LNCaP clone FGC (cell line): ENCODE results near the gene TRIM24.

Experiments
- DNase-seq: peaks from one replicate; pipeline ENCODE4 v3.0.0-alpha.2; 2011; ENCODE audit warnings: low read depth
- H3K4me3 ChIP-seq: 2 replicates; pipeline ENCODE4 v1.5.1; 2011; ENCODE audit warnings: mild to moderate bottlenecking, low read depth, low read length, control low read depth
- TF ChIP-seq, protein P1 (sequence below): IDR thresholded peaks from 2 replicates; pipeline ENCODE4 v1.5.1; 2012; ENCODE audit warnings: mild to moderate bottlenecking; ENCODE audit not compliant: control insufficient read depth, insufficient read depth; ENCODE audit errors: extremely low read depth

TRIM24 gene

DNA sequence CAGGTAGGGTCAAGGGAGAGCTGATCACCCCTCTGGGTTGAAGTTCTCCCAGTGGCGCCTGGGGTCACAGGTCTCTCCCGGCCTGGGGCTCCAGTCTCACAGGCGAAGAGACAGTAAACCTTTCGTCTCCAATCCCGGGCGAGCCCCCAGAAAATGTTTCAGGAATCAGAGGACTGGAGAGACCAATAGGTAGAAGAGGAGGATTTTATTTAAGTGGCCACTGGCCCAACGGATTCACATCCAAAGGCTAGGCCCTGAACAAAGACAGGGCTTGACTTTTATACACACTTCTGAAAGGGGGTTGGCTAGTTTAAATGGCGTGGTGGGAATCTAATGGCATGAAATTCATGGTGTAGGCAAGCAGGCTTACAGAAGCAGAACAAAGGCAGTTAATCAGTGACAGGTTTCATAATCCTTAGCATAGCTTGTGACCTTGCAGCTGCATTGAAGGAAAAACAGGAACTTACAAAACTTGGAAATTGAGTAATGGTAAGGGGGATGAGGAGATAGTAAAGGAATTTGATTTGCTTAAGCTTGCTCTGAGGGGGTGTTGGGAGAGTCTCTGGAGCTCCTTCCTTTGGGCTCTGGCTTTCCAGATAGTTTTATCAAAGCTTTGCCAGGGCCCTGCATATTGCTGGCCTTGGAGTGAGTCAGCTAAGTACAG, 105.5 kb downstream of the TRIM24 start:
- TF ChIP-seq, protein P1, sequence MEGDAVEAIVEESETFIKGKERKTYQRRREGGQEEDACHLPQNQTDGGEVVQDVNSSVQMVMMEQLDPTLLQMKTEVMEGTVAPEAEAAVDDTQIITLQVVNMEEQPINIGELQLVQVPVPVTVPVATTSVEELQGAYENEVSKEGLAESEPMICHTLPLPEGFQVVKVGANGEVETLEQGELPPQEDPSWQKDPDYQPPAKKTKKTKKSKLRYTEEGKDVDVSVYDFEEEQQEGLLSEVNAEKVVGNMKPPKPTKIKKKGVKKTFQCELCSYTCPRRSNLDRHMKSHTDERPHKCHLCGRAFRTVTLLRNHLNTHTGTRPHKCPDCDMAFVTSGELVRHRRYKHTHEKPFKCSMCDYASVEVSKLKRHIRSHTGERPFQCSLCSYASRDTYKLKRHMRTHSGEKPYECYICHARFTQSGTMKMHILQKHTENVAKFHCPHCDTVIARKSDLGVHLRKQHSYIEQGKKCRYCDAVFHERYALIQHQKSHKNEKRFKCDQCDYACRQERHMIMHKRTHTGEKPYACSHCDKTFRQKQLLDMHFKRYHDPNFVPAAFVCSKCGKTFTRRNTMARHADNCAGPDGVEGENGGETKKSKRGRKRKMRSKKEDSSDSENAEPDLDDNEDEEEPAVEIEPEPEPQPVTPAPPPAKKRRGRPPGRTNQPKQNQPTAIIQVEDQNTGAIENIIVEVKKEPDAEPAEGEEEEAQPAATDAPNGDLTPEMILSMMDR, result no peak

DNA sequence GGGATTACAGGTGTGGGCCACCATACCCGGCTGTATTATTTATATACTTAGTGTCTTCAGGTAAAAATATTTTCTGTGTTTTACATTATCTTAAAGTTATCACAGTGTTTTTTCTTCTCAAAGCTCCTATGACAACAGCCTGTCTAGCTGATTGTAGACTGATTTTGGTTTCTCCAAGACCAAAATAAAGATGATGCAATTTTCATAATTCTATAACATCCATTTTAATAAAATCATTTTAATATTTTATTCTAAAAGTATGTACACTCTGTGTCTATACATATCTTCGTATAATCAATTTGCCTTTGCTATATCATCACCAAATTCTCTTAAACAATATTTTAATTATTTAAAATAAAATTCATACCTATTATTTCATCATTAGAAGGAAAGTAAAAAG, 108.6 kb downstream of the TRIM24 start:
- DNase-seq, result no peak
- TF ChIP-seq, protein P1, result no peak
- no peak overlapping the region for H3K4me3 ChIP-seq

More for the DNA sequence above, 105.5 kb downstream of the TRIM24 start:
- no peak overlapping the region for H3K4me3 ChIP-seq
- no peak for DNase-seq

DNA sequence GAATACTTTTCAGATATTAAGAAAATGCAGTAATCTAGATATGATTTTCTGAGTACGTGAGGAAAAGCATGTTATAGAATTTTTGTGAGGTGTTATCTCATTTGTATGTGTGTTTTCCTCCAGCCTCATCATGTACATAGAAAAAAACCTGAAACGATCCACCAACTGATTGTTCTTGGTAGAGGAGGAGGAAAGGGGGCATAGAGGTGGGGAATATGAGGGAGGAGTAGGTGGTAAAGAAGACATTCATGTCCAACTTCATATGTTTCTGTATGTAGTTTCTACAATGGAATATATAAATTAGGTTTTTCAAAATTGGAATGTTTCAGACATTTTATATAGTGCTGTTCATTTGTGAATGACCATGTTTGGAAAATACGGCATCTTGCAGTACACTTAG, 109.4 kb downstream of the TRIM24 start:
- no peak overlapping the region for H3K4me3 ChIP-seq
- TF ChIP-seq, protein P1, result no peak
- no peak for DNase-seq

DNA sequence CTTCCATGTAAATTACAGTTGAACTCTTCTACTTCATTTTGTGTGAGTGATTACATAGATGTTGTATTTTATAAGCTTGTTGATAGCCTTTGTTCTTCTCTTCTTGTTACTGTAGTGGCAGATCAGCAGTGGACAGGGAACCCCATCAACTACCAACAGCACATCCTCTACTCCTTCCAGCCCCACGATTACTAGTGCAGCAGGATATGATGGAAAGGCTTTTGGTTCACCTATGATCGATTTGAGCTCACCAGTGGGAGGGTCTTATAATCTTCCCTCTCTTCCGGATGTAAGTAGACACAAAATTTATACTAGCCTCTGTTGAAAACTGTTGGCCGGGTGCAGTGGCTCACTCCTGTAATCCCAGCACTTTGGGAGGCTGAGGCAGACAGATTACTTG, 110.7 kb downstream of the TRIM24 start:
- no peak overlapping the region for H3K4me3 ChIP-seq
- TF ChIP-seq, protein P1, result no peak
- no peak for DNase-seq

DNA sequence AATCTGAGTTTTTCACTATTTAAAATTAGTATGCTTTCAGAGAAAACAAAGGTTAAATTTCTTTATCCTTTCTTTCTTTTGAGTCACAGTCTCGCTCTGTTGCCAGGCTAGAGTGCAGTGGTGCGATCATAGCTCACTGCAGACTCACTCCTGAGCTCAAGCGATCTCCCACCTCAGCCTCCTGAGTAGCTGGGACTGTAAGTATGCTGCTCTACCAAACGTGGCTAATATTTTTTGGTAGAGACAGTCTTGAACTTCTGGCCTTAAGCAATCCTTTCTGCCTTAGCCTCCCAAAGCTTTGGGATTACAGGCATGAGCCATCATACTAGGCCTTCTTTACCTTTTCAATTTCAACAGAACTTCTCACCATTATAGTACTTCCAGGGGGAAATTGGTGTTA, 113.7 kb downstream of the TRIM24 start:
- TF ChIP-seq, protein P1, result no peak
- no peak for DNase-seq
- no peak overlapping the region for H3K4me3 ChIP-seq

DNA sequence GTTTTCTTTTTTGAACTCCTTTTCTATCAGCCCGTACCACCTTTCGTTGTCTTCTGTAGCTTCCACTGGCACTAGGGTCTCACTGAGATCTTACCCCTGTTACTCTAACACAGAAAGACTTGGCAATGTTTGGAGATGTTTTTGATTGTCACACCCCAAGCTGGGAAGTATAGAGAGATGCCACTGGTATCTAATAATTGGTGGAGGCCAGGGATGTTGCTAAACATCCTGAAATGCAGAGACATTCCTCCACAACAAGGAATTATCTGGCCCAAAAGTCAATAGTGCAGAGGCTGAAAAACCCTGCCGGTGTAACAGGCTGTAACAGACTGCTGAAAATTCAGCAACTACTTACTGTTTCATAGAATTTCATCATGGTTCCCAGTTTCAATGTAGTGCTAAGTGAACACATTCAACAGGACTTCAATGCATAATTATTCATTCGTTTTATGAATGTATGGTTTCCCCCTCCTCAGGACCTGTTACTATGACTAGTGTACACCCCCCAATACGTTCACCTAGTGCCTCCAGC, 115.9 kb downstream of the TRIM24 start:
- H3K4me3 ChIP-seq, result no peak overlapping the region
- DNase-seq, result no peak
- TF ChIP-seq, protein P1, result no peak

DNA sequence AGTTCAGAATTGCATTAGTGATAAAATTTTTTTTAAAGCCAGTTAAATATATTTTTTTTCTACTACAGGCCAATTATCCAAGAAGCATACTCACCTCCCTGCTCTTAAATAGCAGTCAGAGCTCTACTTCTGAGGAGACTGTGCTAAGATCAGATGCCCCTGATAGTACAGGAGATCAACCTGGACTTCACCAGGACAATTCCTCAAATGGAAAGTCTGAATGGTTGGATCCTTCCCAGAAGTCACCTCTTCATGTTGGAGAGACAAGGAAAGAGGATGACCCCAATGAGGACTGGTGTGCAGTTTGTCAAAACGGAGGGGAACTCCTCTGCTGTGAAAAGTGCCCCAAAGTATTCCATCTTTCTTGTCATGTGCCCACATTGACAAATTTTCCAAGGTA, 119.1 kb downstream of the TRIM24 start:
- TF ChIP-seq, protein P1, result no peak
- H3K4me3 ChIP-seq, result no peak overlapping the region
- no peak for DNase-seq
